GM23338 (cell line): ENCODE results near the gene ETV4. TPM values are rescaled to one million over a fixed set of nuclear protein-coding genes. Genes with fewer than 3 reads are reported as not detected.
A peak's percentile ranks its signal among the peaks of the same experiment; 100 is the strongest.

ENCODE experiments used
- ATAC-seq: fragments of 200-7000 bp; cut with Tn5 transposase; 3 replicates; pipeline ENCODE4 v1.9.1; 2020
- DNase-seq: peaks from one replicate; pipeline ENCODE4 v3.0.0-alpha.2; 2015; ENCODE audit warnings: low spot score
- H2AFZ ChIP-seq: fragments of 200-600 bp; sonication (generic); 2 replicates; pipeline ENCODE4 v1.8.0; 2016; ENCODE audit warnings: antibody characterized with exemption, mild to moderate bottlenecking, moderate library complexity
- H3F3A ChIP-seq: fragments of 200-600 bp; sonication (generic); replicated peaks from 2 replicates; pipeline ENCODE4 v1.8.0; 2017; ENCODE audit warnings: antibody characterized with exemption, mixed run types, low read depth
- H3K27ac ChIP-seq: fragments of 200-600 bp; sonication (generic); 2 replicates; pipeline ENCODE4 v1.6.1; 2016; ENCODE audit warnings: low read depth
- H3K27me3 ChIP-seq: fragments of 200-600 bp; sonication (generic); 2 replicates; pipeline ENCODE4 v1.8.0; 2016; ENCODE audit warnings: mild to moderate bottlenecking, mixed run types, moderate library complexity; ENCODE audit not compliant: insufficient read depth
- H3K36me3 ChIP-seq: fragments of 200-600 bp; sonication (generic); 2 replicates; pipeline ENCODE4 v1.8.0; 2016; ENCODE audit warnings: mild to moderate bottlenecking; ENCODE audit not compliant: insufficient read depth
- H3K4me1 ChIP-seq: fragments of 200-600 bp; sonication (generic); 2 replicates; pipeline ENCODE4 v1.8.0; 2016; ENCODE audit warnings: mild to moderate bottlenecking, moderate library complexity; ENCODE audit not compliant: insufficient read depth
- H3K4me2 ChIP-seq: fragments of 200-600 bp; sonication (generic); 2 replicates; pipeline ENCODE4 v1.7.1; 2017; ENCODE audit warnings: mixed run types
- H3K4me3 ChIP-seq: fragments of 200-600 bp; sonication (generic); 2 replicates; pipeline ENCODE4 v1.6.1; 2016; ENCODE audit warnings: mixed run types
- H3K79me2 ChIP-seq: fragments of 200-600 bp; sonication (generic); replicated peaks from 2 replicates; pipeline ENCODE4 v1.8.0; 2017; ENCODE audit warnings: mild to moderate bottlenecking; ENCODE audit not compliant: insufficient read depth
- H3K9me2 ChIP-seq: fragments of 200-600 bp; sonication (generic); 2 replicates; pipeline ENCODE4 v1.8.0; 2017; ENCODE audit not compliant: insufficient read depth
- H4K20me1 ChIP-seq: fragments of 200-600 bp; sonication (generic); replicated peaks from 2 replicates; pipeline ENCODE4 v1.8.0; 2017; ENCODE audit warnings: mild to moderate bottlenecking; ENCODE audit not compliant: insufficient read depth
- H3K27ac Mint-ChIP-seq: 2 replicates; pipeline ENCODE4 v1.8.0; 2020; ENCODE audit warnings: inconsistent platforms, mild to moderate bottlenecking, moderate library complexity, mixed read lengths
- H3K27me3 Mint-ChIP-seq: 3 replicates; pipeline ENCODE4 v1.8.0; 2022; ENCODE audit warnings: low read depth, mild to moderate bottlenecking, moderate library complexity, mixed read lengths, inconsistent platforms; ENCODE audit not compliant: insufficient read depth, poor library complexity
- H3K36me3 Mint-ChIP-seq: 3 replicates; pipeline ENCODE4 v1.8.0; 2021; ENCODE audit warnings: low read depth, mild to moderate bottlenecking, inconsistent platforms, moderate library complexity, mixed read lengths
- H3K4me1 Mint-ChIP-seq: 3 replicates; pipeline ENCODE4 v1.8.0; 2020; ENCODE audit warnings: mild to moderate bottlenecking, inconsistent platforms, mixed read lengths
- H3K4me3 Mint-ChIP-seq: 3 replicates; pipeline ENCODE4 v1.8.0; 2021; ENCODE audit warnings: moderate library complexity, mild to moderate bottlenecking, inconsistent platforms, mixed read lengths
- H3K9me3 Mint-ChIP-seq: 3 replicates; pipeline ENCODE4 v1.8.0; 2020; ENCODE audit warnings: moderate library complexity, mild to moderate bottlenecking, inconsistent platforms, mixed read lengths
- CREB1 ChIP-seq: fragments of 250-450 bp; sonication (Bioruptor Pico); IDR thresholded peaks from 2 replicates; pipeline ENCODE4 v1.5.0; 2020; ENCODE audit warnings: low read depth, mild to moderate bottlenecking, moderate library complexity
- CTCF ChIP-seq, 2 experiments: fragments of 200-600 bp in 1 of 2; sonication (generic) in 1 of 2; conservative IDR thresholded peaks; 2 replicates each; pipeline versions ENCODE4 v1.5.1 to v1.6.1; 2016 to 2017; ENCODE audit warnings: antibody characterized with exemption in 2 of 2, low read depth in 2 of 2, mild to moderate bottlenecking in 2 of 2, moderate library complexity in 1 of 2
- EZH2 ChIP-seq: fragments of 200-600 bp; sonication (generic); IDR thresholded peaks from one replicate; pipeline ENCODE4 v1.8.0; 2017; ENCODE audit warnings: antibody characterized with exemption, mild to moderate bottlenecking, low read depth; ENCODE audit not compliant: unreplicated experiment
- EZH2phosphoT487 ChIP-seq: fragments of 200-600 bp; sonication (generic); IDR thresholded peaks from one replicate; pipeline ENCODE4 v1.8.1; 2018; ENCODE audit warnings: antibody characterized with exemption; ENCODE audit not compliant: unreplicated experiment
- JUNB ChIP-seq: IDR thresholded peaks from one replicate; pipeline ENCODE4 v1.6.1; 2016; ENCODE audit warnings: antibody characterized with exemption; ENCODE audit not compliant: unreplicated experiment
- NANOG ChIP-seq: IDR thresholded peaks from 2 replicates; pipeline ENCODE4 v1.6.1; 2016; ENCODE audit warnings: antibody characterized with exemption, borderline replicate concordance
- POLR2AphosphoS5 ChIP-seq: IDR thresholded peaks from 2 replicates; pipeline ENCODE4 v1.6.1; 2016; ENCODE audit warnings: antibody characterized with exemption, low read depth
- STAT1 ChIP-seq: IDR thresholded peaks from one replicate; pipeline ENCODE4 v1.6.1; 2016; ENCODE audit warnings: antibody characterized with exemption; ENCODE audit not compliant: unreplicated experiment
- ZNF114 ChIP-seq: fragments of 250-450 bp; sonication (Bioruptor Pico); IDR thresholded peaks from 2 replicates; pipeline ENCODE4 v1.5.0; 2020; ENCODE audit warnings: mild to moderate bottlenecking, moderate library complexity
- ZNF331 ChIP-seq: fragments of 250-450 bp; sonication (Bioruptor Pico); IDR thresholded peaks from 2 replicates; pipeline ENCODE4 v1.5.0; 2020; ENCODE audit warnings: low read depth, mild to moderate bottlenecking, moderate library complexity
- ZNF462 ChIP-seq: fragments of 250-450 bp; sonication (Bioruptor Pico); IDR thresholded peaks from 2 replicates; pipeline ENCODE4 v1.5.0; 2020; ENCODE audit warnings: mild to moderate bottlenecking, moderate library complexity
- polyA plus RNA-seq: library from polyadenylated mRNA; unstranded; fragments of >200 nt; fragmentation: Nextera tagmentation; extraction: Ambion mirVana; gene quantifications from 2 replicates; pipeline ENCODE4 v1.2.1, GENCODE V29; 2016
- total RNA-seq: library from RNA; depleted of rRNA; stranded (reverse); fragments of >200 nt; shearing (Covaris generic); gene quantifications from 2 replicates; pipeline ENCODE4 v1.2.3, GENCODE V29; 2014
- TF ChIP-seq, protein P1 (sequence below): IDR thresholded peaks from one replicate; pipeline ENCODE4 v1.6.1; 2018; ENCODE audit warnings: antibody characterized with exemption; ENCODE audit not compliant: unreplicated experiment
- TF ChIP-seq, protein P2 (sequence below): IDR thresholded peaks from 2 replicates; pipeline ENCODE4 v1.6.1; 2016; ENCODE audit warnings: antibody characterized with exemption

The ETV4 gene
- total and polyA plus RNA-seq, 2 experiments from 2014 or later = 97.2 to 149 TPM

GRCh38 chr17:43556292-43556691 lies 10.2 kb upstream of the ETV4 start:
- no peaks in the 10 kb centered on the region for H3K36me3 Mint-ChIP-seq
- TF ChIP-seq JUNB = no peak
- TF ChIP-seq, protein P1, sequence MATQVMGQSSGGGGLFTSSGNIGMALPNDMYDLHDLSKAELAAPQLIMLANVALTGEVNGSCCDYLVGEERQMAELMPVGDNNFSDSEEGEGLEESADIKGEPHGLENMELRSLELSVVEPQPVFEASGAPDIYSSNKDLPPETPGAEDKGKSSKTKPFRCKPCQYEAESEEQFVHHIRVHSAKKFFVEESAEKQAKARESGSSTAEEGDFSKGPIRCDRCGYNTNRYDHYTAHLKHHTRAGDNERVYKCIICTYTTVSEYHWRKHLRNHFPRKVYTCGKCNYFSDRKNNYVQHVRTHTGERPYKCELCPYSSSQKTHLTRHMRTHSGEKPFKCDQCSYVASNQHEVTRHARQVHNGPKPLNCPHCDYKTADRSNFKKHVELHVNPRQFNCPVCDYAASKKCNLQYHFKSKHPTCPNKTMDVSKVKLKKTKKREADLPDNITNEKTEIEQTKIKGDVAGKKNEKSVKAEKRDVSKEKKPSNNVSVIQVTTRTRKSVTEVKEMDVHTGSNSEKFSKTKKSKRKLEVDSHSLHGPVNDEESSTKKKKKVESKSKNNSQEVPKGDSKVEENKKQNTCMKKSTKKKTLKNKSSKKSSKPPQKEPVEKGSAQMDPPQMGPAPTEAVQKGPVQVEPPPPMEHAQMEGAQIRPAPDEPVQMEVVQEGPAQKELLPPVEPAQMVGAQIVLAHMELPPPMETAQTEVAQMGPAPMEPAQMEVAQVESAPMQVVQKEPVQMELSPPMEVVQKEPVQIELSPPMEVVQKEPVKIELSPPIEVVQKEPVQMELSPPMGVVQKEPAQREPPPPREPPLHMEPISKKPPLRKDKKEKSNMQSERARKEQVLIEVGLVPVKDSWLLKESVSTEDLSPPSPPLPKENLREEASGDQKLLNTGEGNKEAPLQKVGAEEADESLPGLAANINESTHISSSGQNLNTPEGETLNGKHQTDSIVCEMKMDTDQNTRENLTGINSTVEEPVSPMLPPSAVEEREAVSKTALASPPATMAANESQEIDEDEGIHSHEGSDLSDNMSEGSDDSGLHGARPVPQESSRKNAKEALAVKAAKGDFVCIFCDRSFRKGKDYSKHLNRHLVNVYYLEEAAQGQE = no peak
- TF ChIP-seq, protein P2, sequence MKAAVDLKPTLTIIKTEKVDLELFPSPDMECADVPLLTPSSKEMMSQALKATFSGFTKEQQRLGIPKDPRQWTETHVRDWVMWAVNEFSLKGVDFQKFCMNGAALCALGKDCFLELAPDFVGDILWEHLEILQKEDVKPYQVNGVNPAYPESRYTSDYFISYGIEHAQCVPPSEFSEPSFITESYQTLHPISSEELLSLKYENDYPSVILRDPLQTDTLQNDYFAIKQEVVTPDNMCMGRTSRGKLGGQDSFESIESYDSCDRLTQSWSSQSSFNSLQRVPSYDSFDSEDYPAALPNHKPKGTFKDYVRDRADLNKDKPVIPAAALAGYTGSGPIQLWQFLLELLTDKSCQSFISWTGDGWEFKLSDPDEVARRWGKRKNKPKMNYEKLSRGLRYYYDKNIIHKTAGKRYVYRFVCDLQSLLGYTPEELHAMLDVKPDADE = no peak
- TF ChIP-seq NANOG = no peak
- no peak for TF ChIP-seq ZNF462
- no peak for TF ChIP-seq CTCF (conservative IDR thresholded peaks at IDR 0.05; ENCODE audit: low read depth in 2 of 2)
- TF ChIP-seq EZH2phosphoT487 = no peak
- TF ChIP-seq ZNF331 (CRISPR knock-in tag) = no peak
- no peak for TF ChIP-seq CREB1 (CRISPR knock-in tag)
- no peak for TF ChIP-seq POLR2AphosphoS5
- no peak for TF ChIP-seq ZNF114 (CRISPR knock-in tag)
- TF ChIP-seq STAT1 = no peak
- TF ChIP-seq EZH2 = no peak

More at GRCh38 chr17:43556292-43556691, 10.2 kb upstream of the ETV4 start:
- Mint-ChIP-seq H3K4me1 (peaks cover 47% of the 10 kb centered on the region), H3K27me3 (peaks cover 21% of the 10 kb centered on the region), H3K4me3 (no peak overlapping the region), H3K27ac (peak overlapping the region; percentile 54; the same call in 1 of the 2 replicates), H3K9me3 (no peaks in the 10 kb centered on the region)
- Histone ChIP-seq H3K4me1 (peaks cover 38% of the 10 kb centered on the region), H3K9me2 (no peaks in the 10 kb centered on the region), H2AFZ (peak overlapping the region; percentile 56; the same call in 1 of the 2 replicates), H4K20me1 (no peaks in the 10 kb centered on the region), H3K79me2 (no peaks in the 10 kb centered on the region), H3K27me3 (no peaks in the 10 kb centered on the region), H3K4me2 (no peak overlapping the region), H3K27ac (no peak overlapping the region), H3K4me3 (no peak overlapping the region), H3K36me3 (no peaks in the 10 kb centered on the region), H3F3A (peaks cover 7% of the 10 kb centered on the region; the same call in 1 of the 2 replicates)
- ATAC-seq (no peak), DNase-seq (no peak)
